ENCODE data around the gene ZC3H12C. TPM values are rescaled to one million over a fixed set of nuclear protein-coding genes. Genes with fewer than 3 reads are reported as not detected.

The ZC3H12C gene
- total RNA-seq, 1 donor from 2014 or later, result 9.7 TPM

- H3K9me3 Mint-ChIP-seq (ENCODE audit: unreplicated experiment), result peaks cover 8% of the 10 kb centered on the region
- H3K4me3 Mint-ChIP-seq (ENCODE audit: unreplicated experiment), result no peak overlapping the region
- no peak for DNase-seq (ENCODE audit: extremely low spot score, unreplicated experiment)
- peaks cover 2% of the 10 kb centered on the region for H3K36me3 Mint-ChIP-seq (ENCODE audit: unreplicated experiment)
- no peaks in the 10 kb centered on the region for H3K27me3 Mint-ChIP-seq (ENCODE audit: unreplicated experiment)
- peaks cover 55% of the 10 kb centered on the region for H3K4me1 Mint-ChIP-seq (ENCODE audit: unreplicated experiment)
- TF ChIP-seq, protein P1, sequence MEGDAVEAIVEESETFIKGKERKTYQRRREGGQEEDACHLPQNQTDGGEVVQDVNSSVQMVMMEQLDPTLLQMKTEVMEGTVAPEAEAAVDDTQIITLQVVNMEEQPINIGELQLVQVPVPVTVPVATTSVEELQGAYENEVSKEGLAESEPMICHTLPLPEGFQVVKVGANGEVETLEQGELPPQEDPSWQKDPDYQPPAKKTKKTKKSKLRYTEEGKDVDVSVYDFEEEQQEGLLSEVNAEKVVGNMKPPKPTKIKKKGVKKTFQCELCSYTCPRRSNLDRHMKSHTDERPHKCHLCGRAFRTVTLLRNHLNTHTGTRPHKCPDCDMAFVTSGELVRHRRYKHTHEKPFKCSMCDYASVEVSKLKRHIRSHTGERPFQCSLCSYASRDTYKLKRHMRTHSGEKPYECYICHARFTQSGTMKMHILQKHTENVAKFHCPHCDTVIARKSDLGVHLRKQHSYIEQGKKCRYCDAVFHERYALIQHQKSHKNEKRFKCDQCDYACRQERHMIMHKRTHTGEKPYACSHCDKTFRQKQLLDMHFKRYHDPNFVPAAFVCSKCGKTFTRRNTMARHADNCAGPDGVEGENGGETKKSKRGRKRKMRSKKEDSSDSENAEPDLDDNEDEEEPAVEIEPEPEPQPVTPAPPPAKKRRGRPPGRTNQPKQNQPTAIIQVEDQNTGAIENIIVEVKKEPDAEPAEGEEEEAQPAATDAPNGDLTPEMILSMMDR (IDR thresholded peaks at IDR 0.05), result no peak
- no peak overlapping the region for H3K27ac Mint-ChIP-seq (ENCODE audit: unreplicated experiment)
Observed at GRCh38 chr11:110125632-110126031, 32.4 kb downstream of the ZC3H12C start.

DNA sequence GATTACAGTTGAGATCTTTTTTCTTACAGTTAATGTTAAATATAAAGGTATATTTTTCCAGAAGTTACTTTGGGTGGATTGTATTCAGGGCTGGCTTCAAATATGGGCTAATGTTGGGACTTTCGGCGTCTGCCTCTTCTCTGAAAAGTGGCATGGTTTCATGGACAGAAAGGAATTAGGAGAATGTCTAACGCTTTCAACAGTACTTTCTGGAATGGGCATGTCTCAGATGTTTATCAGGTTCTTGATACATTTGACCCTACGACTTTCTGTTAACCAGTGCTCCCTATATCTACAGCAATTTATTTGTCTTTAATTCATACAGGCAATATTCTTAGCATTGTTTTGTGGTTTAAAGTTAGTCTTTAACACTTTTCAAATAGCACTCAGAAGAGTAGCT, 33.7 kb downstream of the ZC3H12C start:
- Mint-ChIP-seq H3K9me3 (ENCODE audit: unreplicated experiment) (peaks cover 8% of the 10 kb centered on the region), H3K36me3 (ENCODE audit: unreplicated experiment) (peaks cover 6% of the 10 kb centered on the region), H3K27me3 (ENCODE audit: unreplicated experiment) (no peaks in the 10 kb centered on the region), H3K4me3 (ENCODE audit: unreplicated experiment) (no peak overlapping the region), H3K27ac (ENCODE audit: unreplicated experiment) (peak overlapping the region; percentile 50), H3K4me1 (ENCODE audit: unreplicated experiment) (peaks cover 44% of the 10 kb centered on the region)
- TF ChIP-seq, protein P1 (IDR thresholded peaks at IDR 0.05), result no peak
- DNase-seq (ENCODE audit: extremely low spot score, unreplicated experiment), result no peak

DNA sequence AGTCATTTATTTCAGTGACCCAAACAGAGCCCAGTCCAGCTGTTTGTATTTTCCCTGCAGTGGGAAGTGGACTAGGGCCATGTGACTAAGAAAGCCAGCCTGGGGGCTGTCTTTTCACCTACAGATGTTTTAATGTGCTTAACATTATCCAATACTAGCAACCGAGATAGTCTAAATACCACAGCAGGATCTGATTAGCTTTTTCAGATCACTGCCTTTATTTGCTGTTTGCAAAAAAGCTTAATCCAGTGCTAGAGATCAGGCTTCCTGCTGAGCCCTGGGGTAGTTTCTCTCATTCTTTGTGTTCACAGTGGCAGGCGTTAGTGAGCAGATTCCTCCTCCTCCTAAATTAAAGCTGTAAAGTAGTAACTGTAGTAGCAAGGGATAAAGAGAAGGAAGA, 35.0 kb downstream of the ZC3H12C start:
- Mint-ChIP-seq H3K36me3 (ENCODE audit: unreplicated experiment) (peaks cover 6% of the 10 kb centered on the region), H3K27ac (ENCODE audit: unreplicated experiment) (peak overlapping the region; percentile 79), H3K4me3 (ENCODE audit: unreplicated experiment) (peak overlapping the region; percentile 23), H3K4me1 (ENCODE audit: unreplicated experiment) (peaks cover 40% of the 10 kb centered on the region), H3K9me3 (ENCODE audit: unreplicated experiment) (peaks cover 8% of the 10 kb centered on the region), H3K27me3 (ENCODE audit: unreplicated experiment) (no peaks in the 10 kb centered on the region)
- TF ChIP-seq, protein P1 (IDR thresholded peaks at IDR 0.05), result no peak
- no peak for DNase-seq (ENCODE audit: extremely low spot score, unreplicated experiment)

DNA sequence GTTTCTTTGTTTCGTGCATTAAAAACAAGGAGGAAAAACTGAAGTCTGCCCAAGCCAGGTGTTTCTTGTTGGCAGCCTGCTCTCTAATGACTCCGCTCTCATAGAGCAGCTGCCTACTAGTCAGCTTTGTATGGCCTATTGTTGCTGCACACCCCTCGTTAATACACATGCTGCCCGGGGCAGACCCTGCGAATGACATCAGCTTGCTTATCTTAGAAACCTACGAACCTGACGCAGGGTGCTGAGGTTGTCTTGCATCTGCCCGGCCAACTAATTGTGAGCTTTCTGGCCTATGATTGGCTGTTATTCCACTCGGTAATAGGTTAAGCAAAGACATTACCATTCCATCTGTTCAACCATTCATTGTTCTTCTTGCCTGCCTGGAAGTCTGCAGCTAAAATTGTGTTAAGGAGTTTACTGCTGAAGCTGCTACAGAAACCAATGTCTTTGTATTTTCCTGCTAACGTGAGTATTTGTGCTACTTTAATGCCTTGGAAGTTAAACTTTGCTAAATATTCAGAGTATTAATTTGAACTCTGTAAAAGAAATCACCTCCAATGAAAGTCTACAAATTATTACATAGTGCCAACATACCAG, 37.5 kb downstream of the ZC3H12C start:
- H3K27ac Mint-ChIP-seq (ENCODE audit: unreplicated experiment), result no peak overlapping the region
- H3K27me3 Mint-ChIP-seq (ENCODE audit: unreplicated experiment), result no peaks in the 10 kb centered on the region
- H3K4me1 Mint-ChIP-seq (ENCODE audit: unreplicated experiment), result peaks cover 26% of the 10 kb centered on the region
- TF ChIP-seq, protein P1 (IDR thresholded peaks at IDR 0.05), result no peak
- no peak overlapping the region for H3K4me3 Mint-ChIP-seq (ENCODE audit: unreplicated experiment)
- H3K36me3 Mint-ChIP-seq (ENCODE audit: unreplicated experiment), result peaks cover 4% of the 10 kb centered on the region
- no peak for DNase-seq (ENCODE audit: extremely low spot score, unreplicated experiment)
- H3K9me3 Mint-ChIP-seq (ENCODE audit: unreplicated experiment), result no peaks in the 10 kb centered on the region

- no peaks in the 10 kb centered on the region for H3K27me3 Mint-ChIP-seq (ENCODE audit: unreplicated experiment)
- TF ChIP-seq, protein P1 (IDR thresholded peaks at IDR 0.05), result no peak
- H3K27ac Mint-ChIP-seq (ENCODE audit: unreplicated experiment), result no peak overlapping the region
- no peaks in the 10 kb centered on the region for H3K9me3 Mint-ChIP-seq (ENCODE audit: unreplicated experiment)
- H3K4me1 Mint-ChIP-seq (ENCODE audit: unreplicated experiment), result peaks cover 24% of the 10 kb centered on the region
- no peak for DNase-seq (ENCODE audit: extremely low spot score, unreplicated experiment)
- H3K36me3 Mint-ChIP-seq (ENCODE audit: unreplicated experiment), result peaks cover 7% of the 10 kb centered on the region
- no peak overlapping the region for H3K4me3 Mint-ChIP-seq (ENCODE audit: unreplicated experiment)
Observed at GRCh38 chr11:110131386-110132123, 38.4 kb downstream of the ZC3H12C start.

Measured in osteocyte (in vitro differentiated cells).